GM21423 (cell line): ENCODE data around the gene CNIH3.

Source experiments
- ATAC-seq: cut with Tn5 transposase; IDR thresholded peaks from one replicate; pipeline ENCODE4 v1.9.1; 2021; ENCODE audit warnings: mild to moderate bottlenecking, moderate library complexity; ENCODE audit not compliant: unreplicated experiment

CNIH3 gene

GRCh38 chr1:224640587-224640986 is 24.5 kb downstream of the CNIH3 start:
- ATAC-seq, result no peak

GRCh38 chr1:224641030-224641429 is 24.9 kb downstream of the CNIH3 start:
- ATAC-seq, result no peak

- no peak for ATAC-seq
Measured at GRCh38 chr1:224643653-224644052, 27.5 kb downstream of the CNIH3 start.

GRCh38 chr1:224644553-224645154 is 28.5 kb downstream of the CNIH3 start:
- ATAC-seq, result no peak

GRCh38 chr1:224647449-224647848 is 31.3 kb downstream of the CNIH3 start:
- ATAC-seq, result no peak

- no peak for ATAC-seq
Measured at GRCh38 chr1:224650290-224650689, 34.2 kb downstream of the CNIH3 start.

GRCh38 chr1:224651188-224651587 is 35.1 kb downstream of the CNIH3 start:
- ATAC-seq, result no peak

GRCh38 chr1:224656392-224656791 is 40.3 kb downstream of the CNIH3 start:
- ATAC-seq, result no peak

GRCh38 chr1:224660074-224660473 is 44.0 kb downstream of the CNIH3 start:
- ATAC-seq, result no peak

- no peak for ATAC-seq
Measured at GRCh38 chr1:224662870-224663269, 46.8 kb downstream of the CNIH3 start.

- ATAC-seq, result no peak
Measured at GRCh38 chr1:224665016-224665415, 48.9 kb downstream of the CNIH3 start.

GRCh38 chr1:224666078-224666477 is 50.0 kb downstream of the CNIH3 start:
- ATAC-seq, result no peak

- ATAC-seq, result no peak
Measured at GRCh38 chr1:224666913-224667312, 50.8 kb downstream of the CNIH3 start.

GRCh38 chr1:224668984-224669383 is 52.9 kb downstream of the CNIH3 start:
- no peak for ATAC-seq

GRCh38 chr1:224669403-224669802 is 53.3 kb downstream of the CNIH3 start:
- no peak for ATAC-seq

- no peak for ATAC-seq
Measured at GRCh38 chr1:224670506-224670905, 54.4 kb downstream of the CNIH3 start.

GRCh38 chr1:224671076-224671475 is 55.0 kb downstream of the CNIH3 start:
- no peak for ATAC-seq

- no peak for ATAC-seq
Measured at GRCh38 chr1:224673141-224673540, 57.0 kb downstream of the CNIH3 start.

- ATAC-seq, result no peak
Measured at GRCh38 chr1:224675590-224675989, 59.5 kb downstream of the CNIH3 start.

GRCh38 chr1:224676551-224676950 is 60.4 kb downstream of the CNIH3 start:
- ATAC-seq, result no peak

GRCh38 chr1:224678168-224678567 is 62.1 kb downstream of the CNIH3 start:
- no peak for ATAC-seq

- no peak for ATAC-seq
Measured at GRCh38 chr1:224679606-224680005, 63.5 kb downstream of the CNIH3 start.

- ATAC-seq, result no peak
Measured at GRCh38 chr1:224681816-224682215, 65.7 kb downstream of the CNIH3 start.
